H1 (cell line): ENCODE data around the gene AURKB. TPM values are rescaled to one million over a fixed set of nuclear protein-coding genes. Genes with fewer than 3 reads are reported as not detected.

Source experiments
- CTBP2 ChIP-seq: IDR thresholded peaks from 2 replicates; pipeline ENCODE4 v1.7.0; 2011; ENCODE audit warnings: borderline replicate concordance, mild to moderate bottlenecking, moderate library complexity, mixed read lengths, low read length; ENCODE audit not compliant: insufficient read depth, insufficient read length
- EGR1 ChIP-seq: IDR thresholded peaks from 2 replicates; pipeline ENCODE4 v1.6.1; 2011; ENCODE audit warnings: low read depth, low read length, borderline replicate concordance
- POLR2A ChIP-seq, 2 experiments: IDR thresholded peaks; 1 replicate in 1 of 2; 2 replicates in 1 of 2; pipeline ENCODE4 v1.6.1; 2011; ENCODE audit warnings: low read depth in 2 of 2, low read length in 2 of 2, mild to moderate bottlenecking in 2 of 2; ENCODE audit errors: control extremely low read depth in 1 of 2
- TCF12 ChIP-seq: IDR thresholded peaks from 2 replicates; pipeline ENCODE4 v1.6.1; 2011; ENCODE audit warnings: low read depth, mild to moderate bottlenecking, low read length
- polyA plus RNA-seq, 7 experiments: library from polyadenylated mRNA; depleted of rRNA in 3 of 7; stranded (reverse) in 5 of 7; unstranded in 2 of 7; fragments of >200 nt in 5 of 7; fragments of 200-250 nt in 2 of 7; gene quantifications; 1 replicate in 5 of 7; 2 replicates in 1 of 7; 4 replicates in 1 of 7; pipeline versions ENCODE4 v1.2.1 to v1.2.3, GENCODE V29; 2011 to 2013; ENCODE audit warnings: missing spikeins in 2 of 7, mixed read lengths in 2 of 7
- total RNA-seq: library from RNA; stranded (reverse); fragmentation: NEBNext Ultra II Directional; extraction: Animal tissue kit (Norgen Biotek cat#: 25700); gene quantifications from 2 replicates; pipeline ENCODE4 v1.2.1, GENCODE V29; 2021

AURKB gene
- total and polyA plus RNA-seq, 2 of the 8 experiments (the other 6 are each of a cell fraction or from before 2014, with no cell fraction given): 102 to 160 TPM

DNA sequence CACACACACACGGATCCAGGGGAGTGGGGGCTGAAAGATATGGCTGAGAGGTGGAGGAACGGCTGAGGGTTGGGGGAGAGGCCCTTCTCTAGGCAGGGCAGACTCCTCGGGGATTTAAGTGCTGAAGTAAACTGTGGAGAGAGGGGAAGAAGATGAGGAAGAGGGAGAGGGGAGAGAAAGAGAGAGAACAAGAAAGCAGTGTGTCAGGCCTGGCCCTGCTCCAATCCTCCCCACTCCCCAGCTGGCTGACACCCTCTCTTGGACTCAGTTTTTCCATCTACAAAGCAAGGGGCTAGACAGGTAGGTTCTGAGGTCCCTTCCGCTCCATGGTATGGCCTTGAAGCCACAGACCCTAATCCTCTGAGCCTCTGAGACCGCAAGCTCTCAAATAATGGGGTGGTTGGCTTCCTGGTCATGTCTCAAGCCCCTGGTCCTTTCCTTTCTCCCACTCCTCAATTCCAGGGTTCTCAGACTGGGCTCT is 49.6 kb downstream of the AURKB start (continued):
- TF ChIP-seq POLR2A (IDR thresholded peaks at IDR 0.05; ENCODE audit: control extremely low read depth in 1 of 2, low read depth in 2 of 2, low read length in 2 of 2) (no peak), TCF12 (no peak), CTBP2 (no peak), EGR1 (no peak)
